Muscle of leg (tissue), 11 donors: ENCODE data around the gene MYBBP1A. TPM values are rescaled to one million over a fixed set of nuclear protein-coding genes. Genes with fewer than 3 reads are reported as not detected.
"Not testable (repeated sequence)": the region's sequence is repeated elsewhere in the genome, so short reads cannot be mapped to it uniquely, and the experiment has no call there.

Experiments used
- DNase-seq: peaks from one replicate; pipeline ENCODE4 v3.0.0; 2013
- H3K27ac ChIP-seq: one replicate; pipeline ENCODE4 v1.5.1; 2013; ENCODE audit warnings: mild to moderate bottlenecking, low read length, control low read depth
- H3K27me3 ChIP-seq: one replicate; pipeline ENCODE4 v1.6.1; 2013; ENCODE audit warnings: low read length; ENCODE audit not compliant: control insufficient read depth, insufficient read depth
- H3K36me3 ChIP-seq: one replicate; pipeline ENCODE4 v1.6.1; 2013; ENCODE audit warnings: low read length; ENCODE audit not compliant: control insufficient read depth, insufficient read depth
- H3K4me1 ChIP-seq: one replicate; pipeline ENCODE4 v1.6.1; 2013; ENCODE audit warnings: low read length; ENCODE audit not compliant: control insufficient read depth, insufficient read depth
- H3K4me3 ChIP-seq: one replicate; pipeline ENCODE4 v1.5.1; 2013; ENCODE audit warnings: low read length, control low read depth
- H3K9me3 ChIP-seq: replicated peaks from 2 replicates; pipeline ENCODE4 v1.6.1; 2013; ENCODE audit warnings: low read depth, low read length; ENCODE audit not compliant: control insufficient read depth
- WGBS: methylation state at CpG from one replicate; pipeline ENCODE4 v1.1.5; 2013; ENCODE audit warnings: missing lambda C conversion rate; ENCODE audit not compliant: insufficient coverage; 5-methylcytosine and 5-hydroxymethylcytosine counted together
- polyA plus RNA-seq, 8 donors: library from polyadenylated mRNA; unstranded; fragments of 120-200 nt; gene quantifications; one replicate each; pipeline versions ENCODE4 v1.2.1 to v1.2.3, GENCODE V29; 2013; ENCODE audit warnings: inconsistent platforms in 1 of 8, low replicate concordance in 1 of 8; ENCODE audit not compliant: insufficient read length in 8 of 8, insufficient read depth in 1 of 8
- total RNA-seq: library from RNA; stranded (reverse); fragments of 120-200 nt; gene quantifications from one replicate; pipeline ENCODE4 v1.2.4, GENCODE V29; 2013

Gene MYBBP1A
- total and polyA plus RNA-seq, 9 donors: 25.5 to 42.3 (median 34.3) TPM

DNA sequence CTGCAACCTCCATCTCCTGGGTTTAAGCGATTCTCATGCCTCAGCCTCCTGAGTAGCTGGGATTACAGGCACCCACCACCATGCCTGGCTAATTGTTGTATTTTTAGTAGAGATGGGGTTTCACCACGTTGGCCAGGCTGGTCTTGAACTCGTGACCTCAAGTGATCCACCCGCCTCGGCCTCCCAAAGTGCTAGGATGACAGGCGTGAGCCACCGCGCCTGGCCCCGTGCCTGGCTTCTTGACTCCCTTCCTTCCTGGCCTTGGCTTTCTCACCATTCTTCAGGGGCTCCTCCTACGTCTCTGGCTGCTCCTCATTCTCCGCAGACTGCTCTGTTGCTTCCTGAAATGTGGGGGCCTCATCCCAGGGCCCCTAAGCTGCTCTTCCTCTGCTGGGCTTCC is 34.9 kb upstream of the MYBBP1A start:
- H3K27ac ChIP-seq, H3K36me3 ChIP-seq, H3K4me3 ChIP-seq, DNase-seq, H3K9me3 ChIP-seq: not testable (repeated sequence)
- Histone ChIP-seq H3K4me1 (peaks cover 56% of the 10 kb centered on the region), H3K27me3 (peaks cover 16% of the 10 kb centered on the region)
- WGBS: 52% methylated on average over 10 of the region's 11 CpGs

DNA sequence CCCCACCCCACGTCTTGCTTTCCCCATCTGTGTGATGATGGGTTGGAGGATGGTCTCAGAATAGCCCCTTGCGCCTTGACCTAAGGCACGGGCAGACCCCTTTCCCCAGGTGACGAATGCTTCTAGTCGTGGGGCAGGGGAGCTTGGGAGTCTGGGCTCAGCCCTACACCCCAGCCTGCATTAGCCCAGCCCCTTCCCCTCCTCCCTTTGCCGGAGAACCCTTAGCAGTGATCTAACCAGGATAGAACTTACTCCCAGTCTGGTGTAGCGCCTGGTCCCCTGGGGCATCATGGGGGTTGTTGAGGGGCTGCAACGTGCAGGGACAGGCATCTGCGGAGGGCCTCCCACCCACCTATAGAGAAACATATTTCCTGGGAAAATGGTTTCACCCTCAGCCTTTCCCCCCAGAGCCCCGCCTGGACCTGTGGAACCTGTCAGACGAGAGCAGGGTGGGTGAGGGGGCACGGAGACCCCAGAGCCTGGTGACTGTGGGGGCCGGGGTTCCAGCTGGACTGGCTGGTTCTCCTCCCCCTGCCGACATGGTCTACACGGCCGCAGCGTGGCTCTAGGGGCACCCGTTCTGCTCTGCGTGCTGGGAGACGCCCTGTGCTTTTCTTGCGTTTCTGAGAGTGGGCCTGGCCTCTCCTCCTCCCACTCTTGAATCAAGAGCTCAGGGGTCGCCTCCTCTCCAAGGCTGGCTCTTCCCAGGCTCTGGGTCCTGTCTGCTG is 33.9 kb upstream of the MYBBP1A start:
- 70% methylated on average over 12 of the region's 22 CpGs for WGBS
- peaks cover 56% of the 10 kb centered on the region for H3K4me1 ChIP-seq
- peaks cover 20% of the 10 kb centered on the region for H3K27me3 ChIP-seq
- no peaks in the 10 kb centered on the region for H3K36me3 ChIP-seq
- H3K4me3 ChIP-seq: no peak overlapping the region
- H3K27ac ChIP-seq: no peak overlapping the region
- no peaks in the 10 kb centered on the region for H3K9me3 ChIP-seq
- no peak for DNase-seq

DNA sequence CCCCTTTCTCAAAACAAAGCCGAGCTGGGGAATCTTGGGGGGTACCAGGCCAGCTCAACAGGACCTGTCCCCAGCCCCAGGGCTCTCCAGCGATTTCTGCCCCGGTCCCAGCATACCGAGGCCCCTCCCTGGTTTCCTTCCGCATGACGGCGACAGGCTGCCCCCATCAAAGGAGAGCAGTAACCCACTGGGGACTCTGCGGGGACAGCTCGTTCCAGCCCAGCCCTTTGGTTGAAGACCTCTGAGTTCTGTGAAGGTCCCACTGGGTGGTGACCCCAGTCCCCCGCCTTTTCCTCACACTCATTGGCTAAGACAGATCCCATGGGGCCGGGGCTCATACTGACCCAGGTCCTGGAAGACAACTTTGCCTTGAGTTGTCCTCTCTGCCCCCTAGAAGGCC is 33.2 kb upstream of the MYBBP1A start:
- Histone ChIP-seq H3K9me3 (no peaks in the 10 kb centered on the region), H3K27ac (no peak overlapping the region), H3K36me3 (no peaks in the 10 kb centered on the region), H3K27me3 (peaks cover 26% of the 10 kb centered on the region), H3K4me3 (no peak overlapping the region), H3K4me1 (peaks cover 63% of the 10 kb centered on the region)
- WGBS: 48% methylated on average over 3 of the region's 11 CpGs
- DNase-seq: no peak

DNA sequence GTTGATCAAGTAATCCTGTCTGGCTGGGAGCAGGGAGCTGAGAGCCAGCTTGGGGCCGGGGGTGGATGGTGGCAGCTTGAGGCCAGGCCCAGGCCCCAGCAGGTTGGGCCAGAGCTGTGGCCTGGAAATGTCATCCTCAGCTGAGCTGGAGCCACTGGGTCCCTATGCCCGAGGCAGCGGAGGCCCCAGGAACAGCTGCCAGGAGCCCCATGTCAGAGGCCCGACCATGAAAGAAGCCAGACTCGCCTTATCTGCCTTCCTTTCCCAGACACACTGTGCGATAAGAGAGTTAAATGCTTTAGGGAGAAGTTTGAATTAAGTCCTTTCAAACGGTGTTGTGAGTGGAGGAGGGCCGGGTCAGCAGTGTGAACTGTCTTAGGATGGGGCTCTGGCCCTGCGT is 32.6 kb upstream of the MYBBP1A start:
- Histone ChIP-seq H3K4me1 (peaks cover 65% of the 10 kb centered on the region), H3K4me3 (no peak overlapping the region), H3K27me3 (peaks cover 32% of the 10 kb centered on the region), H3K27ac (peak overlapping the region; percentile 91), H3K9me3 (no peaks in the 10 kb centered on the region), H3K36me3 (no peaks in the 10 kb centered on the region)
- no peak for DNase-seq
- WGBS: 43% methylated on average over 3 of the region's 9 CpGs

DNA sequence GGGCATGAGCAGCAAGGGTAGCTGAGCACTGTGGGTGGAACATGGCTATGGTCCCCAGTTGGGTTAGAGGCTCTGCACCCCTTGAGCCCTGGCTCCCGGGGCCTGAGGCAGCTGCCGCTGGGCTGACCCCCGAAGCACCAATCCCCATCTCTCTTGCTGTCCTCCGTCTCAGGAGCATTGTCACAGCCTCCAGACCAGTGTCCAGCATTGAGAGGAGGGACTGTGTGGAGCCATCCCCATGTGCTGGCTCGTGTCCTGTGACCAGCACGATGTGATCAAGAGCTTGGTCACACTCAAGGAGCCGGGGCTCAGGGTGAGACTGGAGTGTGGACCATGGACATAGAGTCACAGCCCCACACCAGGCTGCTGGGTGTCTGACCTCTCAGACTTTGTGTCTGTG is 32.0 kb upstream of the MYBBP1A start:
- Histone ChIP-seq H3K9me3 (no peaks in the 10 kb centered on the region), H3K27ac (peak overlapping the region; percentile 91), H3K4me1 (peaks cover 64% of the 10 kb centered on the region), H3K4me3 (no peak overlapping the region), H3K27me3 (peaks cover 38% of the 10 kb centered on the region), H3K36me3 (no peaks in the 10 kb centered on the region)
- WGBS: 90% methylated on average over 6 of the region's 7 CpGs
- no peak for DNase-seq

DNA sequence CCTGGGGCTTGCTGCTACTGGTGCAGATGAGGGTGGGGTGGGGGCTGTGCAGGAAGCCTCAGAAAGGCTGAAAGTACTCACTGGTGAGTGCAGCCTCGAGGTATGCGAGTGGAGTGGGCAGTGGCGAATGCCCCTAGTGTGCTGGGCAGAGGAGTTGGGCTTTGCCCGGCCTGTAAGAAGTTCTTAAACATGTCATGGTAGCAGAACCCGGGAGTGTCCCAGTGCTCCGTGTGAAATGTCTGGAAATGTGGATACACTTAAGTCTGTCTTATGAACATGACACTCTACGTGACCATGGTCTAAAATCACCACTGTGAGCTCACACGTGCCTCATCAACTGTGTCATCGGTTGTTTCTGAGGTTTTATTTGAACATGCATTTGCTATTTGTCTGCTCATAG is 30.9 kb upstream of the MYBBP1A start:
- WGBS: 79% methylated on average over 6 of the region's 9 CpGs
- peak overlapping the region; percentile 91 for H3K27ac ChIP-seq
- no peak for DNase-seq
- H3K36me3 ChIP-seq: no peaks in the 10 kb centered on the region
- peaks cover 42% of the 10 kb centered on the region for H3K27me3 ChIP-seq
- H3K4me3 ChIP-seq: peak overlapping the region; percentile 49
- no peaks in the 10 kb centered on the region for H3K9me3 ChIP-seq
- H3K4me1 ChIP-seq: peaks cover 57% of the 10 kb centered on the region

DNA sequence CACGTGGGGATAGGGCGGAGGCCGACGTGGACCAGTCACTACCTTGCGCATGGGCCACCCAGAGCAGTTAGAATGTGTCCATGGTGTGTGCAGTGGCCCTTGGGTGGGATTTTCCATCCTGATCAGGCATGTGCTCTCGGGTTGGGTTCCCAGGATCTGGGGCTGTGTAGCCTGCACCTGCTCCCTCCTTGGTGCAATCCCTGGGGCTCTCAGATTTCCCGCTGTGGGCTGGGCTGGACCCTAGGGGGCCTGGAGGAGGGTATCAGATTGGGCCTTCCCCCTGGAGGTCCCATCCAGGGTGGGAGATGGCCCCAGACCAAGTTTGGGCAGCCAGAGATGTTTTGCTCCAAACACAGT is 30.4 kb upstream of the MYBBP1A start:
- Histone ChIP-seq H3K4me1 (peaks cover 53% of the 10 kb centered on the region), H3K4me3 (peak overlapping the region; percentile 49), H3K36me3 (no peaks in the 10 kb centered on the region), H3K9me3 (no peaks in the 10 kb centered on the region), H3K27me3 (peaks cover 40% of the 10 kb centered on the region), H3K27ac (peak overlapping the region; percentile 91)
- WGBS: 66% methylated on average over 7 of the region's 7 CpGs
- DNase-seq: no peak

DNA sequence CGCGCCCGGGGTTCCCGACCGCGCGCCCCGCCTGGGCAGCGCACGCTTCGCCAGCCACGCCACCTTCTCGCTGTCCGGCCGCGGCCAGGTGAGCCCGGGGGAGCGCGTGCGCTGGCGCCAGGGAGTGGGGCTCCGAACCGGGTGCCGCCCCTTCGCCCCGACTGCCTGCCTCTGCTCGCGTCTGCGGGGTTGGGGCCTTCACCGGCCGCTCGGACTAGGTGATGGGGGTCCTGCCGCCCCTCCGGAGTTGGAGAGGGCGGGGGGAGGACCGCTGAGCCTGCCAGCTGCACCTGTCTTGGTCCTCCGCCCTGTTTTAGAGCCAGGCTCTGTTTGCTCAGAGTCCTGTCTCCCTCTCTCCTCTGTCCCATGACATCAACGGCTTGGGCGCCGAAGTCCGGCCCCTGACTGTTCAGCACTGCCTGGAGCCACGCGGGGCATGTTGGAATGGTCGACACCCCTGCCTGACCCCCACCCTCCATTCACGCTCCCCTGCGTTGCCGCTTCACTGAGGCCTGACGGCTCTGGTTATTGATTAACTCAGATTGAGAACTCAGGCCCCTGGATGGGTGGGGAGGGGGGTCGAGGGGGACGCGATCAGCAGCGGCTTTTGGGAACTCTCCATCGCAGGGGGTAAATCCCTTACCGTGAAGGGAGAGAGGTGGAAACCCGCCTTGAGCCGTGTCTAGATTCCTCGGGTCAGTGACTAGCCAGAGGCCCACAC is 29.9 kb upstream of the MYBBP1A start:
- Histone ChIP-seq H3K36me3 (no peaks in the 10 kb centered on the region), H3K4me1 (peaks cover 48% of the 10 kb centered on the region), H3K9me3 (no peaks in the 10 kb centered on the region), H3K27me3 (peaks cover 38% of the 10 kb centered on the region), H3K27ac (peak overlapping the region; percentile 91), H3K4me3 (peak overlapping the region; percentile 49)
- no peak for DNase-seq
- 8% methylated on average over 47 of the region's 57 CpGs for WGBS

DNA sequence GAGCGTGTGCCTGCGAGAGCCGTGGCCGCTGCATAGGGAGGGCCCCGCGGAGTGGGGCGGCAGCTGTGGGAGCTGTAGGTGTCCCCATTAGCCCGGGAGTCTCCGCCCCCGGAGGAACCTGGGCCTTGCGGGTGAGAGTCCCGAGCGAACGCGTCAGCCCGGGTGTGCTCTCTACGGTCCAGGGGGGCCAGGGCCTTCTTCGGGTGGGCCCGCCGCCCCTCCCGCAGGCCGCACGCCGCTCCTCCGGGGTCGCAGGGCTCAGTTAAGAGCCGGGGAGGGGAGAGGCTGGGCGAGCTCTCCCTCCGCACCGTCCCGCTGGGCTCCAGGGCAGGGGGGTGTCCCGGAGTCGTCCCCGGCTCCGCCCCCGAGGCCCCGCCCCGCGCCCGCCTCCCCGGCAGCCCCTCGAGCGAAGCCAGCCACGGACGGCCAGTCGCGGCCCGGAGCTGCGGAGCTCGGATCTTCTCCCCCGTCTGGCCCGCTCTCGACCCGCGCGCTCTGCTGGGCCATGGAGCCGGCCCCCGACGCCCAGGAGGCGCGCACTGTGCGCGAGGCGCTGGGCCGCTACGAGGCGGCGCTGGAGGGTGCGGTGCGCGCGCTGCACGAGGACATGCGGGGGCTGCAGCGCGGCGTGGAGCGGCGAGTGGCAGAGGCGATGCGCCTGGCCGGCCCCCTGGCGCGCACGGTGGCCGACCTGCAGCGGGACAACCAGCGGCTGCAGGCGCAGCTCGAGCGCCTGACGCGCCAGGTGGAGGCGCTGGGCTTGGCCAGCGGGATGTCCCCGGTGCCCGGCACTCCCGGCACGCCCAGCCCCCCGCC is 29.1 kb upstream of the MYBBP1A start, which contains the start of gene SMTNL2:
Gene SMTNL2 (plus strand): TSS at position 429 of the 816 bp plus-strand sequence. CDS start 77 bp downstream, at position 506.
- H3K4me1 ChIP-seq: peaks cover 47% of the 10 kb centered on the region
- no peaks in the 10 kb centered on the region for H3K36me3 ChIP-seq
- H3K4me3 ChIP-seq: peak within 1 kb of the TSS; percentile 56
- H3K27me3 ChIP-seq: peaks cover 38% of the 10 kb centered on the region
- WGBS: under 1% methylated on average over 83 of the region's 100 CpGs
- H3K27ac ChIP-seq: peak within 1 kb of the TSS; percentile 91
- DNase-seq: peak; percentile 76
- H3K9me3 ChIP-seq: no peaks in the 10 kb centered on the region

DNA sequence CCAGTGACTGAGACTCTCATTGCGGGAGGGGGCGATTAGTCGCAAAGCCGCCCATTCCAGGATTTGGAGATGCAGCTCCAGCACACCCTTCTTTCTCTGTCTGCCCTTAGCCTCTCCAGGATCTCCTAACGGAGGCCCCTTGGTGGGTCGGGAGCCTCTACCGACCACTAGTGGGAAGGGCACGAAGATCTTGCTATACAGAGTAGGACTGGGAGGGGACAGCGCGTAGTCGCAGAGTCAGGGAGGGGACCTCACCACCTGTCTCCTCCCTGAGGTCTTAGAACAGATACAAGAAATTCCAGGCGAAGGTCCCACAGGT is 28.6 kb upstream of the MYBBP1A start:
- Histone ChIP-seq H3K9me3 (no peaks in the 10 kb centered on the region), H3K27ac (peak overlapping the region; percentile 89), H3K36me3 (no peaks in the 10 kb centered on the region), H3K27me3 (peaks cover 38% of the 10 kb centered on the region), H3K4me1 (peaks cover 45% of the 10 kb centered on the region), H3K4me3 (peak overlapping the region; percentile 56)
- peak; percentile 69 for DNase-seq
- 39% methylated on average over 5 of the region's 12 CpGs for WGBS
